H9 (cell line): ENCODE data around the gene MDGA2. TPM values are rescaled to one million over a fixed set of nuclear protein-coding genes. Genes with fewer than 3 reads are reported as not detected.

ENCODE experiments used
- DNase-seq: peaks from one replicate; pipeline ENCODE4 v3.0.0-alpha.2; 2017
- H2AFZ ChIP-seq: one replicate; pipeline ENCODE4 v1.6.1; 2013; ENCODE audit warnings: mild to moderate bottlenecking, low read length, control low read depth, moderate library complexity
- H2AK5ac ChIP-seq: 2 replicates; pipeline ENCODE4 v1.6.1; 2013; ENCODE audit warnings: low read length, control low read depth, mixed read lengths; ENCODE audit not compliant: insufficient read length
- H2BK120ac ChIP-seq: one replicate; pipeline ENCODE4 v1.6.1; 2013; ENCODE audit warnings: low read depth, mild to moderate bottlenecking, low read length, control low read depth, inconsistent platforms; ENCODE audit not compliant: poor library complexity, severe bottlenecking
- H2BK12ac ChIP-seq: 2 replicates; pipeline ENCODE4 v1.6.1; 2013; ENCODE audit warnings: low read length, control low read depth, mixed read lengths, low read depth; ENCODE audit not compliant: insufficient read length
- H2BK15ac ChIP-seq: 2 replicates; pipeline ENCODE4 v1.6.1; 2013; ENCODE audit warnings: low read depth, low read length, control low read depth
- H2BK20ac ChIP-seq: one replicate; pipeline ENCODE4 v1.6.1; 2013; ENCODE audit warnings: low read depth, mild to moderate bottlenecking, low read length, control low read depth, inconsistent platforms; ENCODE audit not compliant: poor library complexity, severe bottlenecking
- H2BK5ac ChIP-seq: 2 replicates; pipeline ENCODE4 v1.6.1; 2013; ENCODE audit warnings: low read length, control low read depth, mixed read lengths; ENCODE audit not compliant: insufficient read length
- H3K14ac ChIP-seq: 2 replicates; pipeline ENCODE4 v1.6.1; 2013; ENCODE audit warnings: low read length, control low read depth; ENCODE audit not compliant: insufficient read depth
- H3K18ac ChIP-seq: 2 replicates; pipeline ENCODE4 v1.6.1; 2013; ENCODE audit warnings: low read depth, mild to moderate bottlenecking, mixed read lengths, low read length, control low read depth; ENCODE audit not compliant: insufficient read length
- H3K23ac ChIP-seq: 2 replicates; pipeline ENCODE4 v1.6.1; 2013; ENCODE audit warnings: low read length, control low read depth, mixed read lengths, low read depth; ENCODE audit not compliant: insufficient read length
- H3K23me2 ChIP-seq: 2 replicates; pipeline ENCODE4 v1.6.1; 2013; ENCODE audit warnings: low read depth, mild to moderate bottlenecking, mixed read lengths, low read length, control low read depth; ENCODE audit not compliant: insufficient read length, poor library complexity, severe bottlenecking
- H3K27ac ChIP-seq: 2 replicates; pipeline ENCODE4 v1.5.1; 2013; ENCODE audit warnings: low read length, control low read depth, mixed read lengths, low read depth; ENCODE audit not compliant: insufficient read length
- H3K27me3 ChIP-seq: 2 replicates; pipeline ENCODE4 v1.6.1; 2013; ENCODE audit warnings: low read length, control low read depth, inconsistent platforms; ENCODE audit not compliant: insufficient read depth
- H3K4ac ChIP-seq: 2 replicates; pipeline ENCODE4 v1.6.1; 2013; ENCODE audit warnings: low read depth, mild to moderate bottlenecking, control low read depth, inconsistent platforms, low read length, moderate library complexity
- H3K4me1 ChIP-seq: 2 replicates; pipeline ENCODE4 v1.6.1; 2013; ENCODE audit warnings: low read length, control low read depth, inconsistent platforms; ENCODE audit not compliant: insufficient read depth
- H3K4me2 ChIP-seq: 2 replicates; pipeline ENCODE4 v1.6.1; 2013; ENCODE audit warnings: low read length, control low read depth, mixed read lengths; ENCODE audit not compliant: insufficient read length, insufficient read depth
- H3K56ac ChIP-seq: 2 replicates; pipeline ENCODE4 v1.6.1; 2013; ENCODE audit warnings: low read depth, mild to moderate bottlenecking, mixed read lengths, low read length, control low read depth; ENCODE audit not compliant: insufficient read length
- H3K79me1 ChIP-seq: 2 replicates; pipeline ENCODE4 v1.6.1; 2013; ENCODE audit warnings: low read depth, mild to moderate bottlenecking, moderate library complexity, low read length, control low read depth, inconsistent platforms; ENCODE audit not compliant: insufficient read depth, poor library complexity, severe bottlenecking
- H3K79me2 ChIP-seq: 2 replicates; pipeline ENCODE4 v1.6.1; 2013; ENCODE audit warnings: low read length, control low read depth, inconsistent platforms; ENCODE audit not compliant: insufficient read depth
- H3K9ac ChIP-seq: 2 replicates; pipeline ENCODE4 v1.6.1; 2013; ENCODE audit warnings: low read length, control low read depth, mixed read lengths; ENCODE audit not compliant: insufficient read length; ENCODE audit errors: extremely low read depth
- H3K9me3 ChIP-seq: one replicate; pipeline ENCODE4 v1.6.1; 2013; ENCODE audit warnings: low read depth, low read length, inconsistent platforms; ENCODE audit not compliant: control insufficient read depth
- H3T11ph ChIP-seq: one replicate; pipeline ENCODE4 v1.6.1; 2013; ENCODE audit warnings: mild to moderate bottlenecking, low read length, control low read depth, inconsistent platforms
- H4K20me1 ChIP-seq: one replicate; pipeline ENCODE4 v1.6.1; 2013; ENCODE audit not compliant: control insufficient read depth, insufficient read length, insufficient read depth
- H4K5ac ChIP-seq: 2 replicates; pipeline ENCODE4 v1.6.1; 2013; ENCODE audit warnings: low read depth, mild to moderate bottlenecking, mixed read lengths, low read length, control low read depth; ENCODE audit not compliant: insufficient read length
- H4K8ac ChIP-seq: replicated peaks from 2 replicates; pipeline ENCODE4 v1.6.1; 2013; ENCODE audit warnings: low read length, control low read depth, mixed read lengths, low read depth; ENCODE audit not compliant: insufficient read length
- H4K91ac ChIP-seq: 2 replicates; pipeline ENCODE4 v1.6.1; 2013; ENCODE audit warnings: low read depth, mild to moderate bottlenecking, moderate library complexity, mixed read lengths, low read length, control low read depth; ENCODE audit not compliant: insufficient read length
- H3K27ac Mint-ChIP-seq, 3 experiments: 2 replicates in 2 of 3; 3 replicates in 1 of 3; pipeline ENCODE4 v1.8.0; 2020 to 2021; ENCODE audit warnings: mixed read lengths in 3 of 3, mild to moderate bottlenecking in 1 of 3, moderate library complexity in 1 of 3
- H3K27me3 Mint-ChIP-seq: 2 replicates; pipeline ENCODE4 v1.8.0; 2021; ENCODE audit warnings: low read depth, mild to moderate bottlenecking, moderate library complexity, mixed read lengths
- H3K36me3 Mint-ChIP-seq, 3 experiments: 2 replicates in 2 of 3; 3 replicates in 1 of 3; pipeline ENCODE4 v1.8.0; 2020 to 2021; ENCODE audit warnings: low read depth in 3 of 3, mixed read lengths in 3 of 3; ENCODE audit not compliant: insufficient read depth in 1 of 3
- H3K4me1 Mint-ChIP-seq, 2 experiments: 2 replicates each; pipeline ENCODE4 v1.8.0; 2020; ENCODE audit warnings: mixed read lengths in 2 of 2
- H3K4me3 Mint-ChIP-seq, 2 experiments: 2 replicates in 1 of 2; 3 replicates in 1 of 2; pipeline ENCODE4 v1.8.0; 2020 to 2021; ENCODE audit warnings: mild to moderate bottlenecking in 2 of 2, mixed read lengths in 2 of 2, moderate library complexity in 1 of 2
- H3K9me3 Mint-ChIP-seq, 2 experiments: 2 replicates in 1 of 2; 3 replicates in 1 of 2; pipeline ENCODE4 v1.8.0; 2020; ENCODE audit warnings: mild to moderate bottlenecking in 2 of 2, mixed read lengths in 2 of 2, moderate library complexity in 1 of 2
- WGBS: extraction: QIAGEN DNeasy Blood & Tissue Kit; methylation state at CpG from one replicate; pipeline ENCODE4 v1.1.7; 2013; ENCODE audit warnings: missing lambda C conversion rate, low lambda C conversion rate, mixed read lengths; ENCODE audit not compliant: insufficient read length; ENCODE audit errors: extremely low coverage; 5-methylcytosine and 5-hydroxymethylcytosine counted together
- total RNA-seq: library from RNA; stranded (reverse); gene quantifications from 2 replicates; pipeline ENCODE4 v1.2.1, GENCODE V29; 2021
- TF ChIP-seq, protein P1 (sequence below): fragments of 200-600 bp; sonication (generic); conservative IDR thresholded peaks from 3 replicates; pipeline ENCODE4 v1.8.0; 2021; ENCODE audit warnings: antibody characterized with exemption, mild to moderate bottlenecking

Gene MDGA2
- total RNA-seq, 1 experiment from 2014 or later, result 1.9 TPM

DNA sequence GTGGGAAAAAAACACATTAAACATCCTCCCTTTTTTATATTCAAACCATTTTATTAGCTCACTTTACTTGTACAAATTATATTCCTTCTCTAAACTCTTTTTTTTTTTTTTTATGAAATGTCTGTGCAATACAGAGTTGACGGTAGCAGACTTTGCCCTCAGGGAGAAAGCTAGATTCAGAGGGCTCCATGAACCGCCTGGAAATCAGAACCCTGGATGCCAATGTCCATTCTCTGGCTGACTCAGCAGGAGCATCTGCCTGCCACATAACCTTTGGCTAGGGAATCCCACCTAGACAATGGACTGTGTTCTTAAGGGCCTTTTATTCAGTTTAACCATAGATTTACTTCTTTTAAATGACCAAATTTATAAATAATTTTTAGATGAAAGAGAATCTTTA lies 467.0 kb downstream of the MDGA2 start:
- H3K27ac ChIP-seq, result no peak overlapping the region
- H2BK12ac ChIP-seq, result no peak overlapping the region
- no peak overlapping the region for H3T11ph ChIP-seq
- no peak overlapping the region for H3K27ac Mint-ChIP-seq
- H3K27me3 ChIP-seq, result no peaks in the 10 kb centered on the region
- H3K14ac ChIP-seq, result no peak overlapping the region
- H3K18ac ChIP-seq, result no peak overlapping the region
- H3K9ac ChIP-seq, result no peak overlapping the region
- no peak overlapping the region for H4K8ac ChIP-seq
- H2BK20ac ChIP-seq, result no peak overlapping the region
- no peaks in the 10 kb centered on the region for H3K36me3 Mint-ChIP-seq
- H2BK120ac ChIP-seq, result no peak overlapping the region
- no peak overlapping the region for H4K5ac ChIP-seq
- H3K4ac ChIP-seq, result no peak overlapping the region
- no peak overlapping the region for H2AFZ ChIP-seq
- no peak overlapping the region for H4K91ac ChIP-seq
- no peak overlapping the region for H3K4me3 Mint-ChIP-seq
- H3K4me1 ChIP-seq, result no peaks in the 10 kb centered on the region
- no peak overlapping the region for H2AK5ac ChIP-seq
- H3K9me3 Mint-ChIP-seq, result no peaks in the 10 kb centered on the region
- no peaks in the 10 kb centered on the region for H4K20me1 ChIP-seq
- H3K9me3 ChIP-seq, result no peaks in the 10 kb centered on the region
- no CpG with 5 or more reads among the region's 2 CpGs for WGBS
- TF ChIP-seq, protein P1, sequence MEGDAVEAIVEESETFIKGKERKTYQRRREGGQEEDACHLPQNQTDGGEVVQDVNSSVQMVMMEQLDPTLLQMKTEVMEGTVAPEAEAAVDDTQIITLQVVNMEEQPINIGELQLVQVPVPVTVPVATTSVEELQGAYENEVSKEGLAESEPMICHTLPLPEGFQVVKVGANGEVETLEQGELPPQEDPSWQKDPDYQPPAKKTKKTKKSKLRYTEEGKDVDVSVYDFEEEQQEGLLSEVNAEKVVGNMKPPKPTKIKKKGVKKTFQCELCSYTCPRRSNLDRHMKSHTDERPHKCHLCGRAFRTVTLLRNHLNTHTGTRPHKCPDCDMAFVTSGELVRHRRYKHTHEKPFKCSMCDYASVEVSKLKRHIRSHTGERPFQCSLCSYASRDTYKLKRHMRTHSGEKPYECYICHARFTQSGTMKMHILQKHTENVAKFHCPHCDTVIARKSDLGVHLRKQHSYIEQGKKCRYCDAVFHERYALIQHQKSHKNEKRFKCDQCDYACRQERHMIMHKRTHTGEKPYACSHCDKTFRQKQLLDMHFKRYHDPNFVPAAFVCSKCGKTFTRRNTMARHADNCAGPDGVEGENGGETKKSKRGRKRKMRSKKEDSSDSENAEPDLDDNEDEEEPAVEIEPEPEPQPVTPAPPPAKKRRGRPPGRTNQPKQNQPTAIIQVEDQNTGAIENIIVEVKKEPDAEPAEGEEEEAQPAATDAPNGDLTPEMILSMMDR, result no peak
- H3K79me2 ChIP-seq, result no peaks in the 10 kb centered on the region
- peaks cover 2 to 8% of the 10 kb centered on the region in 2 experiments; a peak in 2 of 4 replicates for H3K4me1 Mint-ChIP-seq
- H2BK5ac ChIP-seq, result no peak overlapping the region
- no peak overlapping the region for H2BK15ac ChIP-seq
- no peak overlapping the region for H3K56ac ChIP-seq
- H3K23ac ChIP-seq, result no peak overlapping the region
- H3K4me2 ChIP-seq, result no peak overlapping the region
- H3K79me1 ChIP-seq, result no peaks in the 10 kb centered on the region
- H3K27me3 Mint-ChIP-seq, result no peaks in the 10 kb centered on the region
- DNase-seq, result no peak
- no peaks in the 10 kb centered on the region for H3K23me2 ChIP-seq
